HEK293 (cell line): ENCODE measurements around the gene SRSF9.

Experiments
- CTCF ChIP-seq: fragments of 450-650 bp; formaldehyde crosslinking; IDR thresholded peaks from 2 replicates; pipeline ENCODE4 v1.5.1; 2016; ENCODE audit warnings: missing biosample characterization, missing genetic modification characterization
- GLI4 ChIP-seq: fragments of 450-650 bp; formaldehyde crosslinking; IDR thresholded peaks from 2 replicates; pipeline ENCODE4 v1.5.1; 2016; ENCODE audit warnings: missing biosample characterization, missing genetic modification characterization
- TCF7L2 ChIP-seq: IDR thresholded peaks from 2 replicates; pipeline ENCODE4 v1.6.1; 2011; ENCODE audit warnings: low read depth, mild to moderate bottlenecking, inconsistent platforms, low read length, moderate library complexity, borderline replicate concordance
- ZBTB7A ChIP-seq: fragments of 450-650 bp; formaldehyde crosslinking; IDR thresholded peaks from 2 replicates; pipeline ENCODE4 v1.5.1; 2016; ENCODE audit warnings: low read depth, missing biosample characterization, missing genetic modification characterization
- ZNF341 ChIP-seq: fragments of 450-650 bp; formaldehyde crosslinking; IDR thresholded peaks from 2 replicates; pipeline ENCODE4; 2016; ENCODE audit warnings: low read depth, missing biosample characterization, missing genetic modification characterization

DNA sequence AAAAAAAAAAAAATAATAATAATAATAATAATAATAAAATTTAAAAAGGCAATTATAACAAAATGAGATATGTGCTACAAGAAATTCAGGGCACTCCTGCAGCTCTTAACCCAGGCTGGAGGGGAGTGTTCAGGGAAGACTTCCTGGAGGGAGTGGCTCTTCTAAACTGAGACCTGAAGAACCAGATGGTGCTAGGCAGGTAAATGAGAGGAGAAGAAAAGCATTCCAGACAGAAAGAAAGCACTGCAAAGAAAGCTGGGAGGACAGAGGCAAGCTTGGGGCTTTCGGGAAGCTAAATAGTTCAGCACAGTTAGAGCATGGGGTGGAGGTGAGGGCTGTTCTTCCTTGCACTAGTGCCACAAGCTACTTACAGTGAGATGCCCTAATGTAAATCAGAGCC is 9.9 kb upstream of the SRSF9 start:
- TF ChIP-seq TCF7L2 (no peak), CTCF (tag by site-specific recombination) (no peak), ZBTB7A (tag by site-specific recombination) (no peak), ZNF341 (peak; percentile 52), GLI4 (no peak)
